SK-N-DZ (cell line): ENCODE results near the gene CEPT1.
"Not testable (repeated sequence)": the region's sequence is repeated elsewhere in the genome, so short reads cannot be mapped to it uniquely, and the experiment has no call there.

Source experiments
- DNase-seq: peaks from one replicate; pipeline ENCODE4 v3.0.0-alpha.2; 2015; ENCODE audit warnings: low spot score

CEPT1 gene

DNA sequence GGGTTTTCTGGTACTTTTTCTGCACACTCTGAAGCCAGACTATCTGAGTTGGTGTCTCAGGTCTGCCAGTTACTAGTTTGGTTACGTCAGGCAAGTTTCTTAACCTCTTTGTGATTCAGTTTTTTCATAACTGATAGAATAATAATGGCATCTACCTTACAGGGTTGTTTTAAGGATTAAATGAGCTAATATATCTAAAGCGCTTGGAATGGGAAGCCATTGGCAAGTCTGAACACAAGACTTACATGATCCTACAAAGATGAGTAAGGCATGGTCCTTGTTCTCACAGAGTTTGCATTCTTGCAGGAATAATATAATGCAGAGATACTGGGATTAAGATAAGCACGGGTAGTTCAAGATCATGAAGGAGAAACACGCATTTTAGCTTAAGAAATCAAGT lies 69.6 kb downstream of the CEPT1 start:
- no peak for DNase-seq

DNA sequence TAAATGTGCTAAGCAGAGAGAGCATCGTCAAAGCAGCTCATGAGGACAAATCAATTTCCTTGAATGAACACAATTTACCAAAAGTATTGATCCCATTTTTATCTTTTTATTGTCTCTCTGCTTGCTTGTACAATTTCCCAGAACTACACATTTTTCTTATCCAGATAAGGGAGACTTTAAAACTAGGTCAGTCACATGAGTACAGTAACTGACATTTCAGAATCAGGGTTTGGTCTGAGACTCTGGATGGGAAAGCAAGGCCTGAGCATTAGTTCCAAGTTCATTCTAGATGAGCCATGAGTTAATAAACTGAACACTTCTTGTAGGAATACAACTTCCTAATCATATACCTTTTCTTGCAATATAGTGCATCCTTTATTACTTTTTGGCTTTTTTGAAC lies 71.9 kb downstream of the CEPT1 start:
- DNase-seq = no peak

DNA sequence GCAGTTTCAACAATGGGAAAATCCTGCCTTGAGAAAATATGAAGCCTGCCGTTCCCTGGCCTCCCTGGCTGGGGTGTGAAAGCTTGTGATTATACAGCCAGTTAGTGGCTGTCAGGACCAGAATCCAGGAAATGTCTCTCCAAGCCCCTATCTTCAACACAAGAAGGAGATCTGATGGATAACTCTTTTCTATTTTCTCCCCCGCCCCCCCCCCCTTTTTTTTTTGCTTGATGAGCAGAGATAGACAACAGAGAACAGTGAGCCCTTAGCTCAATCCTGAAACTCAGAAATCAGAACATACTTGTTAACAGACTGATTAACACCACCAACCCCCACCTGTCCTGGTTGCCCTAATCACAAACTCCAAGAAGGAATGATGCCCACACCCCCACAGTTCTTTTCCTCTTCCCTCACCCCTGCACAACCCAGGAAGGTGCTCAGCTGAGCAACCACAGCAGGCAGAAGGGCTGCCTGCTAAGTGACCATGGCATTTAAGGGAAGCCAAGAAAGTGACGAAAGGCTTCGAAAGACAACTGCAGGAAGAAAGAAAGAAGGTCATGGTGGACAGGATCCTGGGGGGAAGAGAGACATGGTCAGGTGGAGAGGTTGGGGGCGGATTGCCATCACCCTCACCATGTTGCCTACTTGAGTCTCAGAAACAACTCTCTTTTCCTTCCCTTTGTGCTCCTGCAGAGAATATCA lies 72.8 kb downstream of the CEPT1 start:
- DNase-seq = no peak

DNA sequence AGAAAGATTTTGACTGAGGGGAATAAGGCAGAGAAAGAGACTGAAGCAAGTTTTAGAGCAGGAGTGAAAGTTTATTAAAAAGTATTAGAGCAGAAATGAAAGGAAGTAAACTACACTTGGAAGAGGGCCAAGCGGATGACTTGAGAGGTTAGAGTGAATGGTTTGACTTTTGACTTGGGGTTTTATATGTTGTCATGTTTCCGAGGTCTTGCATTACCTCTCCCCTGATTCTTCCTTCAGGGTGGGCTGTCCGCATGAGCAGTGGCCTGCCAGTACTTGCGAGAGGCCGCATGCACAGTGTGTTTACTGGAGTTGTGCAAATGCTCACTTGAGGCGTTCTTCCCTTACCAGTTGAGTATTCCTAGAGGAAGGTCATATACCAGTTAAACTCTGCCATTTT lies 73.4 kb downstream of the CEPT1 start:
- DNase-seq = no peak

DNA sequence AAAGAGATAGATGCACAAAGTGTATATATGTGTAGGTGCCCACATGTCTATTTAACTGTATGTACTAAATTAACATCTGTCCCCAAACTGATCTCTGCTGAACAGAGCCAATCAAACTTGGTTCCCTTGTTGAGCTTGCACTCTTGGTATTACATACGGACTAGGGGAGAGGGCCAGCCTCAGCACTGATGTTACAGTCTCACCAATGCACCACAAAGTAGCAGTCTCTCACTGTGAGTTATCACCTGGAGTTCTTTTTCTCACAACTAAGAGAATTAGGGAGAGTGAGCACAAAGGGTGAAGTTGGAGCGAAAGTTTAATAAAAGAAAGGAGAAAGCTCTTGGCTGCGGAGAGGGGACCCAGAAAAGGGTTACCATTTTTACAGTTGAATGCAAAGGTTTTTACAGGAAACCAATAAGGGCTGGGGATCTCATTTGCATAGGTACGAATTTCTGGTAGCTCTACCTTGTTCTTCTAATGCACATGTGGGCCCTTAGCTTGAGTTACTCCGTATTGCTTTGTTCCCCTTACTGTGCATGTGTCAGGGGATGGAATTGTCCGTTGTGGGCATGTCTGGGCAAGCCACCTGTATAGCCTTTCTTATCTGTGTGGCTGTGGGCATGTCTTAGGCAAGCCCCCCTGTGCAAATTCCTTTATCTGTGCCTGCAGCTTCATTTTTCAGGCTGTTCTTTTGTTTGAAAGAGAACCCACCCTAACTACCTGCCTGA lies 74.2 kb downstream of the CEPT1 start:
- DNase-seq = no peak

DNA sequence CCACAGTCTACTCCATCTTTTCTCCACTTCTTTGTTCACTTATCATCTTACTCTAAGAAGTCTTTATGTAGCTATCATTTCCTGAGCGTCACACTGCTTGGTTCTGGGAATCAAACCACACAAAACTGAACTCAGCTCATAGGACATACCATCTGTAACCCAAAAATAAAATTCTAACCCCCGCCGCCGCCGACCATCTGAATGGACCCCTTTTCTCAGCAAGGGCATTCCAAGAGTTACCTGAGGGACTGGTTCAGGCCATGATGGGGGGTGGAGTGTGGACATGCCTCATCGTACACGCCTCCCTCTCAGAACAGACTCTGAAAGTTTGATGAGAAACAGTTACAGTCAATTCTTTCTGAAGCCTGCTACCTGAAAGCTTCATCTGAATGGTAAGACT lies 74.9 kb downstream of the CEPT1 start:
- no peak for DNase-seq

DNA sequence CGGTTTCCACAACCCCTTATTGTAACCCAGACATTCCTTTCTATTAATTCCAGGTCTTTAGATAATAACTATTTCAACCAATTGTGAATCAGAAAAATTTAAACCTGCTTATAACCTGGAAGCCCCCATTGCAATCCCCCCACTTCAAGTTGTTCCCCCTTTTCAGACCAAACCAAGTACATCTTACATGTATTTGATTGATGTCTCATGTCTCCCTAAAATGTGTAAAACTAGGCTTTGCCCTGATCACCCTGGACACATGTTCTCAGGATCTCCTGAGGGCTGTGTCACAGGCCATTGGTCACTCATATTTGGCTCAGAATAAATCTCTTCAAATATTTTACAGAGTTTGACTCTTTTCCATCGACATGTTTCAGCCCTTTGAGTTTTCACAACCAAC lies 75.3 kb downstream of the CEPT1 start:
- not testable (repeated sequence) for DNase-seq

DNA sequence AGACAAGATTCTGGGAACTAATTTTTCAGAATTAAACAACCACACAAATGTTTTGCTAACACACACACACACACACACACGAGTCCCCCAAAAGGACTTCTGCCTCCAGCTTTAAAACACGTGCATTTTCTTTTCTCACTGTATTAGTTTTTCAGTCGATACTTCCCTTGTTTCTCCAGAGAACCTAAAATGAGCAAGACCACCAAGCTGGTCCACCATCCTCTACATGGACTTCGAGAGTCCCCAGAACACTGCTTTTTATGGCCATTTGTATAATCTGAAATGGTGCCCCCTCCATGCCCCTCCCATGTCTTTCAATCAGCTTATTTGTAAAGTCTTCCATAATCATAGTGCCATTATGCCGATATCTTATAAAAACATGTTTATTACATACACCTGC lies 76.7 kb downstream of the CEPT1 start:
- no peak for DNase-seq

DNA sequence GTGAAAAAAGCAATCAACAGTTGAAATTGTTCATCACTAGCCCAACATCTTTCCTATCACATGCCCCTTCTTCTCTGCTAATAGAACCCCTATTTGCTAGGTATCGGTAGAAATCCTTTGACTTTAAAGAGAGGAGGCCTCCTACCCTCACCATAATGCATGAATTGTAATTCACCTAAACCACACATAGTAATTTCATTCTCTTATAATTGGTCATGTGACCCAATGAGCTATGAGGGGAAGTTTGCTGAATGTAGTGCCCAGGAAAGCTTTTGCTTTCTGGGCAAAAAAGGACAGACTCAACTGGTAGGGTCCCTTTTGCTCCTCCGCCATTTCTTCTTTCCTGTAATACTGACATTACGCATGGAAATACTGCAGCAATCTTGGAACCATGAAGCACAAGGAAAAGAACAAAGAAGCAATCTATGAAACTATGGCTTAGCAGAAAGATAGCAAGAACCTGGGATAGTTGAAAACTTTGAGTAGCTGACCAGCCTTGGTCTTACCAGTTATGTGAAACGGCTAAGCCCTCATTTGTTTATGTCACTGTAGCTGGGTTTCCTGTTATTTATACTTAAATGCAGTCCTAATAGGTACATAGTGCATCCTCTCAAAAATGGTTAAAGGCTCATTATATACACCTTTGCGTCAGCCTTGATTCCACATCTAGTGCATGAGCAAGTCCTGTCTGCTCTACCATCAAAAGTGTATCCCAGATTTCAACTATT lies 77.3 kb downstream of the CEPT1 start:
- DNase-seq = no peak

DNA sequence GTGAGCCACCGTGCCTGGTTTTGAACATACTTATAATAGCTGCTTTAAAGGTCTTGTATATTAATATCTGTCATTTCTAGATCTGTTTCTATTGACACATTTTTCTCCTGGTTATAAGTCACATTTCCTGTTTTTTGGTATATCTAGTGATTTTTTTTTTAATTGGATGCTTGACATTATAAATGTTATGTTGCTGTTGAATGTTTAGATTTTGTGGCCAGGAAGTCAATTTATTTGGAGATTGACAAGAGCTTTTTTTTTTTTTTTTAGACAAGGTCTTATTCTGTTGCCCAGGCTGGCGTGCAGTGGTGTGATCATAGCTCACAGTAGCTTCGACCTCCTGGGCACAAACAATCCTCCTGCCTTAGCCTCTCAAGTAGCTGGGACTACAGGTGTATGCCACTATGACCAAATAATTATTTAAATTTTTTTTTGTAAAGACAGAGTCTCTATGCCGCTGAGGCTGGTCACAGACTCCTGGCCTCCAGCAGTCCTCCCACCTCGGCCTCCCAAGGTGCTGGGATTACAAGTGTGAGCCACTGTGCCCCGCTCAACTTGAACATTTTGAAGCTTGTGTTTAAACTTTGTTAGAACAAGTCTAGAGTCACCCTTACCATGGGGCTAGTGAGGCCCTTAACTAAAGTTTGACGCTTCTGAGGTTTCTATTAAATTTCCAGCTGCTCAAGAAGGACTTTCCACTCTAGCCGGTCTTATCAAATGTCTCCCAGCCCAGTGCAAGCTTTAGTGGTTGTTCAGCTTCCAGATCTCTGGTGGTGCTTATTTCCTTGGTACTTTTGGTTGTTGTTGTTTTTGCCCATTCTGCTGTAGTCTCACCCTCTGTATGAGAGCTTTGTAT lies 78.9 kb downstream of the CEPT1 start:
- no peak for DNase-seq

DNA sequence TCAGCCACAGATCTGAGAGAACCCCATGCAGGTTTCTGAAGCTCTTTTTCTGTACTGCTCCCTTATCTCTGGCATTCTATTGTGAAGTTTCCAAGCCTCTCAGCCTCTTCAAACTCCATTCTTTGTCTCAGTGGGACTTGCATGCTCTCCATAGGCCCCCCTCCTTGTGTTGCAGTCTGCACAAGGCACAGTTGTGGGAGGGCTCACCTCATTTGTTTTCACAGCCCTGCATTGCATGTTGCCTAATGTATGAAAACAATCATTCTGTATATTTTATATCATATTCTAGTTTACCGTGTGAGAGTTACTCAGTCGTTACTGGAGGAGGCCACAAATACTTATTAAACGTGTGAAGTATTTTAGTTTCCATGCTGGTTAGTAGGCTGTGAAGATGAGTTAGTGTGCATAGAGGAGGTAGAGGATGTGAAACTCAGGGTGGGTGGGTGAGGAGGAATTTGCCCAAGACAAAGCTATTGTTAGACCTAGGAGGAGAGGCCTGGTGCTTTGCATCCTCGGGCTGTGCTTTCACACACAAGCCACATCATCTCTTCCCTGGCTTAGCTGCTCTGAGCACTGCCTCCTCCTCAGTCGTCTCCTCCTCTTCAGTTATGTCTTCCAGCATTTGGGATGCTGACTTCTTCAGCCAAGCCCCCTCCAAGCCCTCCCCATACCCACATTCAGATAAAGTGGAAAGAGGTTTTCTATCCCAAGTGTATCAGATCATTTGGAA lies 79.7 kb downstream of the CEPT1 start:
- no peak for DNase-seq

DNA sequence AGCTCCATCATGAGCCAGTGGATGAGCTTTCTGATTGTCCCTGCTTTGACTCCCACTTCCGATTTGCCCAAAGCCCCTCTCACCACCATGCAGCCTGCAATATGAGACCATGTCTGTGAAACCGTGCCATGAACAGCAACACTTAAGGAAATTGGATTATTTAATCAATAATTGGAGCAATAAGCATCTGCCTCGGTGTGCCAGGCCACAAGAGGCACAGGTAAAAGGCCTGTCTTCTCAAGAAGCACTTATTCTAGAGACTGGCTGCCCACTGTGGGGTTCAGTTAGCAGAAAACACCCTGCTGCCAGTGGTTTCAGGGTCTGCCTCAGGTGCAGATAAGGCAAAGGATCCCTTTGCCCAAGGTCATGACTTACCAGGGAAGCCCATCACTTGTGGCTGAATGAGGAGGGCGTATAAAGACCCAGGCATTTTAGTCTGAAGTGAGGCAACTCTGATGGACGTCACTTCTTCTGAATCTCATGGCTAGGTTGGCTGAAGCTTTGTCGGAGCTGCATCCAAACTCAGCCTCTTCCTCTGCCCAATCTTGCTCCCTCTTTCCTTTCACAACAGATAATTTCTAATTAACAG lies 80.4 kb downstream of the CEPT1 start:
- DNase-seq = no peak

DNA sequence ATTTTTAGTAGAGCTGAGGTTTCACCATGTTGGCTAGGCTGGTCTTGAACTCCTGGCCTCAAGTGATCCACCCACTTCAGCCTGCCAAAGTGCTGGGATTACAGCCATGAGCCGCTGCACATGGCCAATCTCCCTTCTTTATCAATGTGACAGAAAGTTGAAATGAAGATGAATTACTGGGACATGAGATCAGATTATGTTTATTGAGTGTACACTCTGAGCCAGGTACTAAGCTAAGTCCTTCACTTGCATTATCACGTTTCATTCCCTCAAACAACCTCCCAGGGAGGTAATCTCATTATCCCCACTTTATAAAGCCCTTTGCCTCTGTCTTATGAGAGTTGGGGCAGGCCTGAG lies 81.2 kb downstream of the CEPT1 start:
- DNase-seq = peak; percentile 95

DNA sequence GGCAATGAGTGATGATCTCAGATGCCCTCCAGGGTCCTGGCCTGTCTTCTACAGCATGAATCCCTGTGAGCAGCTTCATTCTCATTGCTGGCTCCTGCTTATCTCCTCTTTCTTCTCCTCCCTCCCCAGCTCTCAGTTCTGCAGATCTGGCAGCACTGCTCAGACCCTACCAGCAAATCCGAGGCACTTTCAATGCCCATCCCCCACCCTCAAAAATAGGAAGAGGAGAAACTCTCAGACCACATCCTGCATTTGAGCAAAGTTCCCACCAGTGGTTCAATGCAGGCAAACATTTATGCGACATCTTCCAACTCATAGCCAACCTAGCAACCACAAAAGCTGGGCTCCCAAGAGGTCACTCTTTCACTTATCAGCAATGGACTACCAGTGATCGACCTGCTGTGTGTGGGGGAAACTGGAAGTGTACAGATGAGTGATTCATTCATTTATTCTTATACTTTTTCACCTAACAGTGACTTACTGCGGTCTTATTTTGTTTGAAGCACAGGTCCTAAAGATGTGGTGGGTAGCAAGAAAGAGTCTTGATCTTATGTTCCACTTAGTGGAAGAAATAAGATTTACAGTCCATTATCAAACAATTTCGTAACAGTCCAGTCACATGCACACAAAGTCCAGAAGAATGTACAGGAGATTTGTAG lies 81.7 kb downstream of the CEPT1 start:
- no peak for DNase-seq

DNA sequence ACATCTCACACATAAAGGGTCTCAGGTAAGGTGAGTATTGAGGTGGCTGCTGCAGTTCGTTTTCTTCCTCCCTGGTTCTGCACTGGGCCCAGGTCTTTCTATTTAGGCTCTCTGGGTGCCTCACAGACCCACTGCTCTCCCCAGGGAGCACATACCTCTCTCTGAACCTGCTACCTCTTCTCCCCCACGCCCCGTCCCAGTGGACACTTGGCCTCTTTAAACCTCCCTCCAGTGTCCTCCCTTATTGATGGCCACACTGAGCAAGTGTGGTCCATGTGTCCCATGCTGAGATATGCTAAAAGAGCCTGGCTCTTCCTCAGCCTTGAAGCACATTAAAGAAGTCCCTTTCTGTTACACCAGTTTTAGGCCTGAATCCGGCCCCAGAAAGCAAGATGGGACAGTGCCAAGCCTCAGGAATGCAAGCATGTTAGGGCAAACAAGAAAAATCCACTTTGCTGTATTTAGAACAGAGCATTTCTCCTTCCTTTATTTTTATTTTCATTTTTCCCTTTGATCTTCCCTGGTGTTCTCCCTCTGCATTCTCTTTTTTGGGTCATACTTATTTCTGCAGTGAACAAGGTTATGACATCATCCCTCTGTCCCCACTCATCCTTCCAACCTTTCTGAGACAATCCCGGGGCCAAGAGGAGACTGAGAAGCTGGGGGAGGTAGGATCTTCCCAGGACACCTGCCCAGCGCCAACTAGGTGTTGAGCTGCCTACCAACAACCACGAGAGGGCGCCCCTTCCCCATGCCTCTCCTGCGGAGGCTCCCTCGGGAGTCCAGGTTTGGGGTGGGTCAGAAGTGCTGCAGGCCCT lies 82.5 kb downstream of the CEPT1 start:
- peak; percentile 68 for DNase-seq

DNA sequence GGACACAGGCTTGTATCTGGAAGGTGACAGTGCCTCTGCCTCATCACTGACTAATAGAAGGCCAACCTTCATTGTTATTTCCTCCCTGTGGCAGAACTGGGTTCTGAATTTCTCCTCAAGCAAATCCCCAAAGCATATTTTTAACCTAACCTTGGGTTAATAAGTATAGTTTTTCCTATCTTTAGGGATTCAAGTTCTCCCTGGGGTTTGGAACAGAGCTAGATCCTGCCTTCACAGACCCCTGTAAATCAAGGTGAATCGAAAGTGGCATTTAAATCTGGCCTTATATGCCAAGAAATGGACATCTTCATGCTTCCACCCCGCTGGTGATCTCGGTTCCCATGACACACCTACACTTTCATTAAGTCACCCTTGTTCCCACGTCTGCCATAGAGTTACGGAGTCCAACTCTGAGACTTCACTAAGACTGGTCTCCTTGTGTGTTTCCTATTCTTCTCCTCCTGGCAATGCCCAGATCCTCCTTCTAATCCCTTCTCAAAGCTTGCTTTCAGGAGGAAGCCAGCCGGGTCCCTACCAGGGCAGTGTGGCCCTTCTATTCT lies 83.2 kb downstream of the CEPT1 start:
- DNase-seq = no peak

DNA sequence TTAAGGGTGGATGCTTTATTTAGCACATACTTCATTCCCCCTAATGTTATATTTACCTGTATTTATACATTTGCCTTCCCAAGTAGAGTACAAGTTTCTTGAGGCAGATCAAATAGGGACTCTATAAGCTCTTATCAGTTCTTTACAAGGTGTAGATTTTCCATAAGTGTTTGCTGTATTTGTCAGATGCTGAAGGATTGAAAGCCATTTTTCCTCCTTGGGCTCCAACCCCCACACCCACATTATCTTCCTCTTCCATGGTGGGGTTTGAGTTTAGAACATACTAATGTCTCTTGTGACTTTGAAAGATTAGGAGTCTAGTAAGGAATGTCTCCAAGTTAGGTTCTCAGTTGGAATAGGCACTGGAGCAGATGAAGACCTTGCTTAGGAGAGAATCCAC lies 85.1 kb downstream of the CEPT1 start:
- DNase-seq = no peak

DNA sequence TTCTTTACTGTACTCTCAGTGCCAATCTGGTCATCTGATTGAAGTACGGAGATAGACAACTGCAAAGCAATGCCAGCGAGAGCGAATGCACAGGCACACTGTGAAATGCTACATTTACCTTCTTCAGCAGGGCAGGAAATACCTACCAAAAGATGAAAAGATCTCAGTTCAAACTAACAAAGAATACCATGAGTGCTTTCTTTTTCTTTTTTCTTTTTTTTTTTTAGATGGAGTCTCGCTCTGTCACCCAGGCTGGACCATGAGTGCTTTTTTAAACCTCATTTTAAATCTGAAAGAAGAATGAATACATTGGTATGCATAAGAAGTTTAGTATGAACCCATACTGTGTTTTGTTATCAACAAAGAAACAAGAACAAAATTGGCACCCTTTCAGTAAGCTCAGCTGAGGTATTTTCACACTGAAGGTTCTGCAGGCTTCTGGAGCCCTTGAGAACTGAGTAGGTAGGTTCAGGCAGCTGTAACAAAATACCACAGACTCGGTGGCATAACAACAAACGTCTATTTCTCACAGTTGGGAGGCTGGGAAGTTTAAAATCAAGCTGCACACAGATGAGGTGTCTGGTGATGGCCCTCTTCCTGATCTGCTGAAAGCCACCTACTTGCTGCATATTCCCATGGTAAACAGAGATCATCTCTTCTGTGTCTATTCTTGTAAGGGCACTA lies 85.8 kb downstream of the CEPT1 start:
- DNase-seq = no peak
